ENCODE measurements around the gene MCTP2. TPM values are rescaled to one million over a fixed set of nuclear protein-coding genes. Genes with fewer than 3 reads are reported as not detected.

MCTP2 gene
- total and polyA plus RNA-seq, 2 of the 13 experiments (the other 11 are each of a cell fraction or from before 2014, with no cell fraction given) = 5.1 to 8.6 TPM

- TF ChIP-seq ZNF839 (CRISPR knock-in tag; IDR thresholded peaks at IDR 0.05; ENCODE audit: borderline replicate concordance) (no peak), ZHX1 (CRISPR knock-in tag; IDR thresholded peaks at IDR 0.05; ENCODE audit: low read depth) (no peak), CHD4 (IDR thresholded peaks at IDR 0.05; ENCODE audit: borderline replicate concordance, low read length) (no peak), NCOA5 (CRISPR knock-in tag; IDR thresholded peaks at IDR 0.05) (no peak), ETV5 (CRISPR knock-in tag; IDR thresholded peaks at IDR 0.05; ENCODE audit: borderline replicate concordance) (peak; percentile 36; the same call in 1 of the 2 replicates), FOXP1 (IDR thresholded peaks at IDR 0.05) (no peak), FOXP1 (CRISPR knock-in tag; IDR thresholded peaks at IDR 0.05) (no peak), NFKBIZ (CRISPR knock-in tag; IDR thresholded peaks at IDR 0.05) (no peak), THYN1 (CRISPR knock-in tag; IDR thresholded peaks at IDR 0.05; ENCODE audit: borderline replicate concordance, low read depth) (no peak), ZNF841 (CRISPR knock-in tag; IDR thresholded peaks at IDR 0.05; ENCODE audit: borderline replicate concordance) (no peak), ZC3H4 (CRISPR knock-in tag; IDR thresholded peaks at IDR 0.05; ENCODE audit: borderline replicate concordance) (no peak), TRIM24 (CRISPR knock-in tag; IDR thresholded peaks at IDR 0.05) (no peak), ZNF501 (CRISPR knock-in tag; IDR thresholded peaks at IDR 0.05) (no peak), MEIS2 (CRISPR knock-in tag; IDR thresholded peaks at IDR 0.05) (0 out of 2 replicates have a peak, but pooled peaks have one; percentile 19), ZNF629 (CRISPR knock-in tag; conservative IDR thresholded peaks at IDR 0.05) (no peak), SP140L (CRISPR knock-in tag; IDR thresholded peaks at IDR 0.05; ENCODE audit: borderline replicate concordance) (no peak), TEF (CRISPR knock-in tag; IDR thresholded peaks at IDR 0.05) (no peak), ZNF326 (CRISPR knock-in tag; IDR thresholded peaks at IDR 0.05; ENCODE audit: borderline replicate concordance) (no peak), NFE2L1 (CRISPR knock-in tag; IDR thresholded peaks at IDR 0.05; ENCODE audit: borderline replicate concordance) (no peak), SIX4 (CRISPR knock-in tag; IDR thresholded peaks at IDR 0.05) (no peak), JUN (CRISPR knock-in tag; IDR thresholded peaks at IDR 0.05) (no peak), MTA3 (CRISPR knock-in tag; IDR thresholded peaks at IDR 0.05) (no peak), KDM5B (CRISPR knock-in tag; IDR thresholded peaks at IDR 0.05; ENCODE audit: borderline replicate concordance) (0 out of 2 replicates have a peak, but pooled peaks have one; percentile 38), TBL1XR1 (IDR thresholded peaks at IDR 0.05; ENCODE audit: borderline replicate concordance, low read length, partially characterized antibody) (no peak), ZNF34 (CRISPR knock-in tag; IDR thresholded peaks at IDR 0.05; ENCODE audit: borderline replicate concordance) (no peak)
- TF ChIP-seq, protein P1, sequence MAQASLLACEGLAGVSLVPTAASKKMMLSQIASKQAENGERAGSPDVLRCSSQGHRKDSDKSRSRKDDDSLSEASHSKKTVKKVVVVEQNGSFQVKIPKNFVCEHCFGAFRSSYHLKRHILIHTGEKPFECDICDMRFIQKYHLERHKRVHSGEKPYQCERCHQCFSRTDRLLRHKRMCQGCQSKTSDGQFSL (CRISPR knock-in tag; IDR thresholded peaks at IDR 0.05) = peak; percentile 86
- TF ChIP-seq, protein P2, sequence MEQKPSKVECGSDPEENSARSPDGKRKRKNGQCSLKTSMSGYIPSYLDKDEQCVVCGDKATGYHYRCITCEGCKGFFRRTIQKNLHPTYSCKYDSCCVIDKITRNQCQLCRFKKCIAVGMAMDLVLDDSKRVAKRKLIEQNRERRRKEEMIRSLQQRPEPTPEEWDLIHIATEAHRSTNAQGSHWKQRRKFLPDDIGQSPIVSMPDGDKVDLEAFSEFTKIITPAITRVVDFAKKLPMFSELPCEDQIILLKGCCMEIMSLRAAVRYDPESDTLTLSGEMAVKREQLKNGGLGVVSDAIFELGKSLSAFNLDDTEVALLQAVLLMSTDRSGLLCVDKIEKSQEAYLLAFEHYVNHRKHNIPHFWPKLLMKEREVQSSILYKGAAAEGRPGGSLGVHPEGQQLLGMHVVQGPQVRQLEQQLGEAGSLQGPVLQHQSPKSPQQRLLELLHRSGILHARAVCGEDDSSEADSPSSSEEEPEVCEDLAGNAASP (CRISPR knock-in tag; IDR thresholded peaks at IDR 0.05; ENCODE audit: borderline replicate concordance) = no peak
These were observed at the start of gene MCTP2 (continued) for GRCh38 chr15:94230883-94231722.

Data from HepG2 (cell line).